IMR-90 (cell line): ENCODE results near the gene SIK2. TPM values are rescaled to one million over a fixed set of nuclear protein-coding genes. Genes with fewer than 3 reads are reported as not detected.

ENCODE experiments used
- ATAC-seq: fragments of 200-7000 bp; cut with Tn5 transposase; 2 replicates; pipeline ENCODE4 v1.9.1; 2020; ENCODE audit warnings: low read depth, mild to moderate bottlenecking, moderate library complexity
- BruUV-seq: library from RNA; stranded (reverse); fragments of 400-500 nt; replicated peaks from 2 replicates; lab custom pipeline; 2021; lab: Mats Ljungman, UMichigan
- CTCF ChIA-PET: fragments of 300-600 bp; formaldehyde crosslinking; extraction: SDS; loops from one replicate; lab custom pipeline; 2021; ENCODE audit warnings: antibody characterized with exemption; lab: Yijun Ruan, JAX
- POLR2A ChIA-PET: fragments of 300-600 bp; sonication (Branson Sonifier 250); formaldehyde crosslinking; loops from one replicate; lab custom pipeline; 2022; ENCODE audit warnings: antibody characterized with exemption; ENCODE audit not compliant: unreplicated experiment; lab: Charles Lee
- DNase-seq: peaks from one replicate; pipeline ENCODE4 v3.0.0; 2013
- H2AFZ ChIP-seq: replicated peaks from 2 replicates; pipeline ENCODE3; 2013; ENCODE audit warnings: low read length, mild to moderate bottlenecking; ENCODE audit not compliant: poor library complexity
- H2AK5ac ChIP-seq: 2 replicates; pipeline ENCODE4 v1.6.1; 2013; ENCODE audit warnings: low read depth, low read length, inconsistent platforms
- H2AK9ac ChIP-seq: replicated peaks from 2 replicates; pipeline ENCODE3; 2013; ENCODE audit warnings: mild to moderate bottlenecking, low read depth, low read length, moderate library complexity; ENCODE audit not compliant: poor library complexity
- H2BK120ac ChIP-seq: 2 replicates; pipeline ENCODE4 v1.6.1; 2013; ENCODE audit warnings: low read depth, low read length, inconsistent platforms
- H2BK15ac ChIP-seq: 3 replicates; pipeline ENCODE4 v1.6.1; 2013; ENCODE audit warnings: low read depth, low read length, inconsistent platforms
- H2BK20ac ChIP-seq: 2 replicates; pipeline ENCODE4 v1.6.1; 2013; ENCODE audit warnings: low read depth, mild to moderate bottlenecking, inconsistent platforms, low read length, moderate library complexity
- H2BK5ac ChIP-seq: 2 replicates; pipeline ENCODE4 v1.6.1; 2013; ENCODE audit warnings: mild to moderate bottlenecking, low read depth, low read length, inconsistent platforms; ENCODE audit not compliant: poor library complexity, severe bottlenecking
- H3K14ac ChIP-seq: replicated peaks from 2 replicates; pipeline ENCODE4 v1.6.1; 2013; ENCODE audit warnings: low read depth, low read length, inconsistent platforms
- H3K18ac ChIP-seq: 2 replicates; pipeline ENCODE4 v1.6.1; 2013; ENCODE audit warnings: low read depth, low read length, control low read depth
- H3K23ac ChIP-seq: 2 replicates; pipeline ENCODE4 v1.6.1; 2013; ENCODE audit warnings: low read depth, low read length, inconsistent platforms
- H3K27ac ChIP-seq: 2 replicates; pipeline ENCODE4 v1.5.1; 2013; ENCODE audit warnings: mild to moderate bottlenecking, control low read depth, low read length; ENCODE audit not compliant: insufficient read depth
- H3K27me3 ChIP-seq: 2 replicates; pipeline ENCODE4 v1.6.1; 2013; ENCODE audit warnings: low read length; ENCODE audit not compliant: control insufficient read depth, insufficient read depth
- H3K36me3 ChIP-seq: 2 replicates; pipeline ENCODE4 v1.6.1; 2013; ENCODE audit warnings: low read length, mixed read lengths; ENCODE audit not compliant: control insufficient read depth, insufficient read depth
- H3K4ac ChIP-seq: 2 replicates; pipeline ENCODE4 v1.6.1; 2013; ENCODE audit warnings: low read depth, low read length, inconsistent platforms
- H3K4me1 ChIP-seq: 2 replicates; pipeline ENCODE4 v1.6.1; 2013; ENCODE audit warnings: low read length, mixed read lengths; ENCODE audit not compliant: control insufficient read depth, insufficient read depth
- H3K4me2 ChIP-seq: 2 replicates; pipeline ENCODE4 v1.6.1; 2013; ENCODE audit warnings: low read depth, mild to moderate bottlenecking, control low read depth, low read length, moderate library complexity
- H3K4me3 ChIP-seq: 2 replicates; pipeline ENCODE4 v1.5.1; 2013; ENCODE audit warnings: low read depth, mild to moderate bottlenecking, control low read depth, low read length, moderate library complexity; ENCODE audit not compliant: insufficient read depth
- H3K56ac ChIP-seq: 2 replicates; pipeline ENCODE4 v1.6.1; 2013; ENCODE audit warnings: low read length, inconsistent platforms; ENCODE audit not compliant: insufficient read depth; ENCODE audit errors: extremely low read depth
- H3K79me1 ChIP-seq, 2 experiments: 2 replicates each; pipeline ENCODE4 v1.6.1; 2013; ENCODE audit warnings: low read length in 2 of 2, inconsistent platforms in 1 of 2, low read depth in 1 of 2
- H3K9ac ChIP-seq: 2 replicates; pipeline ENCODE4 v1.6.1; 2013; ENCODE audit warnings: low read depth, low read length, control low read depth
- H3K9me1 ChIP-seq: 2 replicates; pipeline ENCODE4 v1.6.1; 2013; ENCODE audit warnings: low read length, inconsistent platforms; ENCODE audit not compliant: insufficient read depth
- H3K9me3 ChIP-seq: 2 replicates; pipeline ENCODE4 v1.6.1; 2013; ENCODE audit warnings: low read length; ENCODE audit not compliant: control insufficient read depth, insufficient read depth
- H4K20me1 ChIP-seq: 2 replicates; pipeline ENCODE4 v1.6.1; 2013; ENCODE audit warnings: low read length, inconsistent platforms; ENCODE audit not compliant: insufficient read depth
- H4K5ac ChIP-seq: 2 replicates; pipeline ENCODE4 v1.6.1; 2013; ENCODE audit warnings: mild to moderate bottlenecking, low read depth, low read length, control low read depth
- H4K8ac ChIP-seq, 2 experiments: 2 replicates each; pipeline ENCODE4 v1.6.1; 2013; ENCODE audit warnings: low read depth in 2 of 2, low read length in 2 of 2, control low read depth in 1 of 2, inconsistent platforms in 1 of 2
- H4K91ac ChIP-seq: 2 replicates; pipeline ENCODE4 v1.6.1; 2013; ENCODE audit warnings: low read depth, low read length, inconsistent platforms; ENCODE audit not compliant: insufficient read depth
- BHLHE40 ChIP-seq: fragments of 150-350 bp; IDR thresholded peaks from 2 replicates; pipeline ENCODE4 v1.6.1; 2016; ENCODE audit warnings: mild to moderate bottlenecking, low read depth, low read length
- CEBPB ChIP-seq: IDR thresholded peaks from 2 replicates; pipeline ENCODE4 v1.6.1; 2012; ENCODE audit warnings: low read depth, low read length, improper control_type of control experiment
- CHD1 ChIP-seq: IDR thresholded peaks from 2 replicates; pipeline ENCODE4 v1.6.1; 2012; ENCODE audit warnings: low read depth, low read length, improper control_type of control experiment
- CTCF ChIP-seq: conservative IDR thresholded peaks from 2 replicates; pipeline ENCODE4 v1.5.1; 2012; ENCODE audit warnings: mild to moderate bottlenecking, low read depth, low read length, improper control_type of control experiment
- ELK1 ChIP-seq: fragments of 150-350 bp; IDR thresholded peaks from 2 replicates; pipeline ENCODE4 v1.6.1; 2016; ENCODE audit warnings: low read depth, mild to moderate bottlenecking, low read length, moderate library complexity, borderline replicate concordance
- FOS ChIP-seq: fragments of 150-350 bp; IDR thresholded peaks from 2 replicates; pipeline ENCODE4 v1.6.1; 2016; ENCODE audit warnings: low read depth, low read length
- MAFK ChIP-seq: IDR thresholded peaks from 2 replicates; pipeline ENCODE4 v1.6.1; 2012; ENCODE audit warnings: low read depth, low read length, improper control_type of control experiment
- MAZ ChIP-seq: IDR thresholded peaks from 2 replicates; pipeline ENCODE4 v1.6.1; 2012; ENCODE audit warnings: low read depth, mild to moderate bottlenecking, low read length, improper control_type of control experiment, moderate library complexity, borderline replicate concordance
- MXI1 ChIP-seq: IDR thresholded peaks from 2 replicates; pipeline ENCODE4 v1.6.1; 2012; ENCODE audit warnings: low read depth, mild to moderate bottlenecking, low read length, moderate library complexity, borderline replicate concordance
- POLR2A ChIP-seq: IDR thresholded peaks from 2 replicates; pipeline ENCODE4 v1.6.1; 2012; ENCODE audit warnings: mild to moderate bottlenecking, low read depth, low read length
- RAD21 ChIP-seq: IDR thresholded peaks from 2 replicates; pipeline ENCODE4 v1.6.1; 2012; ENCODE audit warnings: low read length, improper control_type of control experiment
- RCOR1 ChIP-seq: IDR thresholded peaks from 2 replicates; pipeline ENCODE4 v1.6.1; 2012; ENCODE audit warnings: mild to moderate bottlenecking, low read length, improper control_type of control experiment; ENCODE audit not compliant: insufficient replicate concordance
- RFX5 ChIP-seq: IDR thresholded peaks from 2 replicates; pipeline ENCODE4 v1.8.0; 2012; ENCODE audit warnings: low read depth, mild to moderate bottlenecking, low read length, moderate library complexity
- SMC3 ChIP-seq: fragments of 150-350 bp; IDR thresholded peaks from 2 replicates; pipeline ENCODE4 v1.6.1; 2016; ENCODE audit warnings: low read depth, mild to moderate bottlenecking, antibody characterized with exemption, low read length, moderate library complexity
- USF2 ChIP-seq: fragments of 150-350 bp; IDR thresholded peaks from 2 replicates; pipeline ENCODE4 v1.6.1; 2017; ENCODE audit warnings: mild to moderate bottlenecking, antibody characterized with exemption, low read length, low read depth
- WGBS, 2 experiments: methylation state at CpG; one replicate each; pipeline versions ENCODE4 v1.1.5 to v1.1.7; 2013; ENCODE audit warnings: missing lambda C conversion rate in 2 of 2; ENCODE audit not compliant: insufficient read length in 1 of 2; ENCODE audit errors: extremely low coverage in 2 of 2; 5-methylcytosine and 5-hydroxymethylcytosine counted together
- dilution Hi-C: fragments of 300-500 bp; cut with HindIII; formaldehyde crosslinking; loops from one replicate; pipeline ENCODE4 v1.14.3; 2018; ENCODE audit warnings: low sequenced_read_pairs; ENCODE audit not compliant: unreplicated experiment
- in situ Hi-C: fragments of 300-500 bp; cut with MboI; formaldehyde crosslinking; loops from 3 replicates; pipeline ENCODE4 v1.14.3; 2019; ENCODE audit warnings: low sequenced_read_pairs, inconsistent platforms, mixed read lengths
- intact Hi-C: fragments of 100-400 bp; cut with micrococcal nuclease; formaldehyde crosslinking; loops from 2 replicates; pipeline ENCODE4 v1.10.0; 2022
- polyA plus RNA-seq, 3 experiments: library from polyadenylated mRNA; depleted of rRNA; stranded (reverse); fragments of >200 nt; gene quantifications; 2 replicates each; pipeline ENCODE4 v1.2.3, GENCODE V29; 2012; ENCODE audit warnings: low replicate concordance in 1 of 3
- total RNA-seq: library from RNA; depleted of rRNA; stranded (reverse); fragments of >200 nt; gene quantifications from 2 replicates; pipeline ENCODE4 v1.2.3, GENCODE V29; 2012

SIK2 gene
- total and polyA plus RNA-seq, 2 of the 4 experiments (the other 2 are of a cell fraction), result 7.9 to 10.4 TPM

GRCh38 chr11:111720801-111721494 lies 118.7 kb downstream of the SIK2 start:
- BruUV-seq, result no TSS peak
- Histone ChIP-seq H3K4me3 (no peak overlapping the region), H4K5ac (no peak overlapping the region), H3K4me1 (peaks cover 13% of the 10 kb centered on the region), H2AK9ac (no peak overlapping the region), H2BK5ac (no peak overlapping the region), H3K23ac (no peak overlapping the region; the same call in 1 of the 2 replicates), H3K56ac (no peak overlapping the region), H3K27me3 (no peaks in the 10 kb centered on the region), H3K9me3 (no peaks in the 10 kb centered on the region), H3K27ac (no peak overlapping the region), H2BK15ac (0 out of 3 replicates have a peak overlapping the region, but pooled peaks have one; percentile 23), H3K4me2 (no peak overlapping the region), H2BK120ac (peak overlapping the region; percentile 4; the same call in 1 of the 2 replicates), H3K36me3 (peaks cover 58% of the 10 kb centered on the region), H2AFZ (no peak overlapping the region), H3K14ac (no peak overlapping the region), H3K18ac (no peak overlapping the region), H2BK20ac (no peak overlapping the region), H3K9me1 (peaks cover 14% of the 10 kb centered on the region), H4K8ac (no peak overlapping the region), H2AK5ac (peak overlapping the region; percentile 28; the same call in 1 of the 2 replicates), H3K79me1 (peaks cover 15 to 36% of the 10 kb centered on the region in 2 experiments; a peak in 3 of 4 replicates), H4K20me1 (no peaks in the 10 kb centered on the region), H3K9ac (no peak overlapping the region), H3K4ac (no peak overlapping the region), H4K91ac (no peak overlapping the region)
- intact Hi-C loops (no loop called here), in situ Hi-C loops (no loop called here), dilution Hi-C loops (no loop called here)
- no peak for DNase-seq
- ChIA-PET POLR2A (no interaction called here), CTCF (interaction anchor here (1.0 kb wide), 1 partner anchor 117 kb away, joined by 3 read pairs; no protein-coding TSS in a partner anchor)
- 90% methylated on average over 3 of the region's 7 CpGs; no CpG with 5 or more reads in 1 of the 2 experiments for WGBS, 2 experiments
- no peak for ATAC-seq
- no peak for TF ChIP-seq MAFK
- no peak for TF ChIP-seq CHD1
- TF ChIP-seq RCOR1, result no peak
- TF ChIP-seq MXI1, result no peak
- TF ChIP-seq ELK1, result no peak
- TF ChIP-seq USF2, result no peak
- no peak for TF ChIP-seq RFX5
- no peak for TF ChIP-seq SMC3
- TF ChIP-seq CTCF, result no peak
- no peak for TF ChIP-seq POLR2A
- TF ChIP-seq CEBPB, result no peak
- TF ChIP-seq MAZ, result no peak
- no peak for TF ChIP-seq RAD21
- TF ChIP-seq FOS, result no peak
- no peak for TF ChIP-seq BHLHE40
